AG08396 (cell line): Measurements from ENCODE around the gene RRAD.
A peak's percentile ranks its signal among the peaks of the same experiment; 100 is the strongest.
"Not testable (repeated sequence)": the region's sequence is repeated elsewhere in the genome, so short reads cannot be mapped to it uniquely, and the experiment has no call there.

ENCODE experiments used
- DNase-seq: peaks from one replicate; pipeline ENCODE4 v3.0.0; 2012; ENCODE audit warnings: low spot score, mixed read lengths

Gene RRAD

GRCh38 chr16:66950971-66951790 is 25.8 kb upstream of the RRAD start:
- no peak for DNase-seq

DNA sequence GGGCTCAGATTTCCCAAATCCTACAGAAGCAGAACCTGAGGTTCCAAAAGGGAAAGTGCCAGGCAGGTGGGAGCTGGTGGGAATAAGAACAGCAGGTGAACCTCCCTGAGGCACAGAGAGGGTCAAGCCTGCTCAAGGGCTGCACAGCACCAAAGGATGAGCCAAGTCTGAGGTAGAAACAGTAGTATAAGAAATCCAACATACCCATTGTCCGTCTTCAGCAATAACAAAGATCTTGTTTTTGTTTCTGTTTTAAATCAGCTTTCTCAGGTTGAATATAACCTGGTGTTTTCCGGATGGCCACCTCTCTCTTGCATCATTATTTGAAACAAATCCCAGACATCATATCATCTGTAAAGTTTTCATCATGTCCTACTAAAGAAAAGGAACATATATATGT is 25.1 kb upstream of the RRAD start:
- no peak for DNase-seq

DNA sequence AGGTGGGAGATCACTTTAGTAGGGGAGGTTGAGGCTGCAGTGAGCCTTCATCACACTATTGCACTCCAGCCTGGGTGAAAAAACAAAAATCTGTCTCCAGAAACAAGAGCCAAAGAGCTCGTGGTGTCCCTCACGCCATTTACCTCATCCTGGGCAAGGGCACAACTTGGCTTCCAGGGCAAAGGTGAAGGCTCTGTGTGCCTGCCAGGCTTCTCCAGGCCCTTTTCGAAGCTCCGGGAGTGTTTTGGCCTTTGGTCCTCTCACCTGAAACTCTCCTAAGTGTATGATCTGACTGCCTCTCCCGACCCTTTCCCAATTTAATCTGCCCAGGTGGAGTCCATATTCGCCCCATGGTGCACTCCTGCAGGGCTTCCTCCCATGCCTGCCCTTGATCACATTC is 24.1 kb upstream of the RRAD start:
- no peak for DNase-seq

DNA sequence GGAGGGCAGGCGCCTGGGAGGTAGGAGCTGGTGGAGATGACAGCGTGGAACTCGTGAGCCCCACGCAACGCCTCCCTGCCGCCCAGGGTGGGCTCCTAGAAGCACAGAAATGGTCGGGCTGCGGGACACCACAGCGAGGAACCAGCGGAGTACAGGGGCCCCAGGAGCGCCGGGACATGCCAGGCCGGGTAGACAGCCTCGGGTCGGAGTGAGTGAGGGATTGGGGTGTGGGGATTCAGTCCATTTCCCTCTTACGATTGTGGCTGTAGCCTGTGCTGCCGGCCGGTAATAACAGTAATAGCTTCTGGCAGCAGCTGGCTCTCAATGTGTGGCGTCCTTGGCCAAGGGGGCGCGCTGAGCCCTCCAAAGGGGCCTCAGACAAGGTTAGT is 23.5 kb upstream of the RRAD start:
- DNase-seq = no peak

- DNase-seq = no peak
Measured at GRCh38 chr16:66948134-66948836, 22.9 kb upstream of the RRAD start.

GRCh38 chr16:66947302-66948065 is 22.1 kb upstream of the RRAD start:
- peak; percentile 88 for DNase-seq

GRCh38 chr16:66946974-66947301 is 21.6 kb upstream of the RRAD start:
- DNase-seq = no peak

DNA sequence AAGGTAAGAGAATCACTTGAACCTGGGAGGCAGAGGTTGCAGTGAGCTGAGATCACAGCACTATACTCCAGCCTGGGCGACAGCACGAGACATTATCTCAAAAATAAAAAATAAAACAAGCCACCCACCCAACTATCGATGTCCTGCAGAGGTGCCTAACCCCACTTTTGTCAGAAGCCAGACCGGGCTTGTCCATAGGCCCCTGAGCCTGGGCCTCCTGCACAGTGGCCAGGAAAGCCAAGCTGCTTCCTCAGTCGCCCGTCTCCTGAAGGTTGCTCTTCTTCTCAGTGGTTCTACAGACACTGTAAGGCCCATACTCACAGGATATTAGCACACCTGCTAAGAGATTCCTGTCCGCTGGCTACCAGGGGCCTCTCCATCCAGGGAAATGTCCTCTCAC is 21.2 kb upstream of the RRAD start:
- DNase-seq = no peak

GRCh38 chr16:66945939-66946338 is 20.6 kb upstream of the RRAD start:
- DNase-seq = no peak

- not testable (repeated sequence) for DNase-seq
Measured at GRCh38 chr16:66944971-66945370, 19.6 kb upstream of the RRAD start.

GRCh38 chr16:66944054-66944441 is 18.7 kb upstream of the RRAD start:
- no peak for DNase-seq

- DNase-seq = no peak
Measured at GRCh38 chr16:66943426-66944053, 18.2 kb upstream of the RRAD start.

GRCh38 chr16:66942981-66943380 is 17.6 kb upstream of the RRAD start:
- DNase-seq = no peak

DNA sequence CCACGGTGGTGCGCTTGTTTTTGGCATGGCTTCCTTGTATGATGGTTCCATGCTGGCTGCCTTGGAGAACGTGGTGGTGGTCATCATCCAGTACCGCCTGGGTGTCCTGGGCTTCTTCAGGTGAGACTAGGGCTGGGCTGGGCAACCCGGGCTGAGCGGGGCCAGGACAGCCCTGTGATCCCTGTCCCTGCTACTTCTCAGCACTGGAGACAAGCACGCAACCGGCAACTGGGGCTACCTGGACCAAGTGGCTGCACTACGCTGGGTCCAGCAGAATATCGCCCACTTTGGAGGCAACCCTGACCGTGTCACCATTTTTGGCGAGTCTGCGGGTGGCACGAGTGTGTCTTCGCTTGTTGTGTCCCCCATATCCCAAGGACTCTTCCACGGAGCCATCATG is 14.9 kb upstream of the RRAD start:
- DNase-seq = no peak

DNA sequence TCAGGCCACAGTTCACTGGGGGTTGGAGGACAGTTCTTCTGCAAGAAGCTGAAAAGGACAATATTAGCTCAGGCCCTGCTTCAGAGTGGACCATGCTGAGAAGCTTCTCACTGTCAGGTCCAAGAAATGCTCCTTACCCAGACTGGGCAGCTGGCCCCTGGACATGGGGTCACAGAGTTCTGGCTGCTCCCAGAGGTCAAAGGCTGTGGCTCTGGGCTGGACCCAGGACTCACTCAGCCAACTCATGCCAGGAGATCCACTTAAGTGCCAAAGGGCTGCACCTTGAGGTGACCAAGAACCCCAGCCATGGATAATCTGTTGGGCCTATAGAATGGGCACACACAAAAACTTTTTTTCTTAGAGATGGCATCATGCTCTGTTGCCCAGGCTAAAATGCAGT is 14.0 kb upstream of the RRAD start:
- no peak for DNase-seq

DNA sequence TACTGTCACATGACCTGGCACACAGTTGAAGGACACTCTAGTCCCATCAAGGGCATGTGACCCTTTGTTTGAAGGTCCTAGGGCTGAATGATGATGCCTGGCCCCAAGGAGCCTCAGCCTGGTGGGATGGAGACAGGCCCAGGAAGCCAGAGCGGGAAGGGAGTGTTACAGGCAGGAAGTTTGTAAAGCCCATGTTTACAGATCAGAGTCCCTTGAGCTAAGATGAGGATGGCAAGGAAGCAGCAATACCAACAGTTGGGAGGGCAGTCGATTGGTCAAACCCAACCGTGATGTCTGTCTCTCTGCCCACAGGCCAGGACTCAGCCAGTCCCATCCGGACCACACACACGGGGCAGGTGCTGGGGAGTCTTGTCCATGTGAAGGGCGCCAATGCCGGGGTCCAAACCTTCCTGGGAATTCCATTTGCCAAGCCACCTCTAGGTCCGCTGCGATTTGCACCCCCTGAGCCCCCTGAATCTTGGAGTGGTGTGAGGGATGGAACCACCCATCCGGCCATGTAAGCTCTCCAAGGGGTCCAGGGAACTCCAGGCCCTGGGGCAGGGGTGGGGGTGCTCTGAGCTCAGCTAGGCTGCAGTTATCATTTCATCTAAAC is 12.5 kb upstream of the RRAD start:
- DNase-seq = no peak

DNA sequence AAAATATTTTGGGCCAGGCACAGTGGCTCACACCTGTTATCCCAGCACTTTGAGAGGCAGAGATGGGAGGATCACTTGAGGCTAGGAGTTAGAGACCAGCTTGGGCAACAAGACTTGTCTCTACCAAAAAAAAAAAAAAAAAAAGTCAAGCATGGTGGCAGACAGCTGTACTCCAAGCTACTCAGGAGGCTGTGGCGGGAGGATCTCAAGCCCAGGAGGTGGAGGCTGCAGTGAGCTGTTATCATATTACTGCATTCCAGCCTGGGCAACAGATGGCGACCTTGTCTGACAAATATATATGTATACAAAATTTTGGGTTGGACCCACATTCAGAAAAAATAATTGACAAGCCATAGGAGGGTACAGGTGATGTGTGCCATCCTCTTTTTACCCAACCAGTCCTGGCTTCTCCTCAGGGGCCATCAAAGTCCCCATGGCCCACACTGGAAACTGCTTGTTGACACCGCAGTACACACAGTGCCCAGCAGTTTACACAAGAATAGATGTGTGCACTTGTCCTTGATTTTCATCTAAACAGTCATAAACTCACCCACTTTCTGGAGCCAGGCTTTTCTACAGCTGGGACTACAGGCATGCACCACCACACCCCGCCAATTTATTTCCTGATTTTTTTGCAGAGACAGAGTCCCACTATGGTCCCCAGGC is 11.7 kb upstream of the RRAD start:
- no peak for DNase-seq

- DNase-seq = no peak
Measured at GRCh38 chr16:66936462-66936861, 11.1 kb upstream of the RRAD start.

DNA sequence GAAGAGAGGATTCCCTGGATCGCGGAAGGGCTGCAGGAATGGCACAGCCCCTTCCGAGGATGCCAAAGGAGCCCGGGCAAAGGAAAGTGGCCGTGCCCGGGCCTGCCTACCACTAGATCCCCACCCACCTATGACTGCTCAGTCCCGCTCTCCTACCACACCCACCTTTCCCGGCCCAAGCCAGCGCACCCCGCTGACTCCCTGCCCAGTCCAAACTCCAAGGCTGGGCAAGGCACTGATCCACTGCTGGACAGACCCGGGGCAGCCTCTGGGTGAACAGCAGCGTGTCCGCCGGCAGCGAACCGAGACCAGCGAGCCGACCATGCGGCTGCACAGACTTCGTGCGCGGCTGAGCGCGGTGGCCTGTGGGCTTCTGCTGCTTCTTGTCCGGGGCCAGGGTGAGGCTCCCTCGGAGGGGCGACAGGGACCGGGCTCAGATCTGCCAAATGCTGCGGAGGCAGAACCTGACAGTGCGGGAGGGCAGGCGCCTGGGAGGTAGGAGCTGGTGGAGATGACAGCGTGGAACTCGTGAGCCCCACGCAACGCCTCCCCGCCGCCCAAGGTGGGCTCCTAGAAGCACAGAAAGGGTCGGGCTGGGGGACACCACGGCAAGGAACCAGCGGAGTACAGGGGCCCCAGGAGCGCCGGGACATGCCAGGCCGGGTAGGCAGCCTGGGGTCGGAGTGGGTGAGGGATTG is 10.1 kb upstream of the RRAD start, which contains the start of gene CES2:
Gene CES2, plus strand, starts transcription at position 203 of the 698 bp plus-strand sequence. Its CDS starts 120 bp downstream, at position 323.
- peak; percentile 77 for DNase-seq

DNA sequence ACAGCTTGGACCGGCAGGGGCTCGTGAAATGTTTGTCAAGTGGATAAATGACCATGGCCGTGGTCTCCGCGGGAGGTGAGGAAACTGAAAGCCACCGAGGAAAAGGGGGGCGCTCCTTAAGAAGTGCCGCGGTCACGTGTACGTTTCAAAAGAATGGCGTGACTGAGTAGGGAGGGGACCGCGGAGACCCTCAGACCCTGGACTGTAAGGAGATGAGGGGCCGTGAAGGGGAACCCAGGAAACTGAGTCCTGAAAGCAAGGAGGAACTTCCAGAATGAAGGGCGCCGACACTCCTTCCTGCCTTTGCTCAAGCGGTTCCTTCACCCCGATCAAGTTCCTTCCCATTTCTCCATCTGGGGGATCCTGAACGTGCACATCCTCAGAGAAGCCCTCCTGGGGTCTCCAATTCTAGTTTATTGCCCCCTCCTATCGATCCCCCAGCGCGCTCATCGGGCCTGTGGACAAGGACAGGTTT is 9.5 kb upstream of the RRAD start:
- not testable (repeated sequence) for DNase-seq
